Measurements from ENCODE around the gene NFIL3. TPM values are rescaled to one million over a fixed set of nuclear protein-coding genes. Genes with fewer than 3 reads are reported as not detected.
A peak's percentile ranks its signal among the peaks of the same experiment; 100 is the strongest.

NFIL3 gene
- total and polyA plus RNA-seq, 2 of the 4 experiments (the other 2 are of a cell fraction), result 27.6 to 27.7 TPM

GRCh38 chr9:91421128-91421765, 2.4 kb downstream of the NFIL3 start (continued):
- no peak for TF ChIP-seq ELK1 (IDR thresholded peaks at IDR 0.05; ENCODE audit: borderline replicate concordance, low read depth, low read length)

GRCh38 chr9:91420501-91421127, 3.0 kb downstream of the NFIL3 start:
- Histone ChIP-seq H3K18ac (ENCODE audit: low read depth, low read length) (peak overlapping the region; percentile 97), H3K23ac (ENCODE audit: low read depth, low read length) (peak overlapping the region; percentile 99), H4K20me1 (ENCODE audit: insufficient read depth, low read length) (peaks cover 30% of the 10 kb centered on the region), H2AFZ (replicated peaks; ENCODE audit: low read length, poor library complexity) (peak overlapping the region; percentile 75), H4K8ac (ENCODE audit: low read depth in 2 of 2, low read length in 2 of 2) (peak overlapping the region; percentile 66 to 89), H3K4me1 (ENCODE audit: control insufficient read depth, insufficient read depth, low read length) (peaks cover 14% of the 10 kb centered on the region), H4K91ac (ENCODE audit: insufficient read depth, low read depth, low read length) (peak overlapping the region; percentile 73), H2BK5ac (ENCODE audit: low read depth, low read length, poor library complexity, severe bottlenecking) (peak overlapping the region; percentile 95), H3K14ac (replicated peaks; ENCODE audit: low read depth, low read length) (peak overlapping the region; percentile 95), H3K9me1 (ENCODE audit: insufficient read depth, low read length) (peaks cover 7% of the 10 kb centered on the region; the same call in 1 of the 2 replicates), H3K79me1 (ENCODE audit: low read depth in 1 of 2, low read length in 2 of 2) (peaks cover 4 to 20% of the 10 kb centered on the region in 2 experiments; a peak in 2 of 4 replicates), H2AK5ac (ENCODE audit: low read depth, low read length) (peak overlapping the region; percentile 89), H3K27ac (ENCODE audit: insufficient read depth, low read length) (peak overlapping the region; percentile 97), H3K56ac (ENCODE audit: extremely low read depth, insufficient read depth, low read length) (peak overlapping the region; percentile 85), H3K4me2 (ENCODE audit: low read depth, low read length) (peak overlapping the region; percentile 97), H3K9ac (ENCODE audit: low read depth, low read length) (peak overlapping the region; percentile 73), H4K5ac (ENCODE audit: low read depth, low read length) (peak overlapping the region; percentile 72), H3K4ac (ENCODE audit: low read depth, low read length) (peak overlapping the region; percentile 94), H3K4me3 (ENCODE audit: insufficient read depth, low read depth, low read length) (peak overlapping the region; percentile 58), H3K36me3 (ENCODE audit: control insufficient read depth, insufficient read depth, low read length) (no peaks in the 10 kb centered on the region), H2BK20ac (ENCODE audit: low read depth, low read length) (peak overlapping the region; percentile 58), H3K9me3 (ENCODE audit: control insufficient read depth, insufficient read depth, low read length) (no peaks in the 10 kb centered on the region), H2AK9ac (replicated peaks; ENCODE audit: low read depth, low read length, poor library complexity) (peak overlapping the region; percentile 73), H2BK15ac (ENCODE audit: low read depth, low read length) (peak overlapping the region; percentile 81), H2BK120ac (ENCODE audit: low read depth, low read length) (peak overlapping the region; percentile 95), H3K27me3 (ENCODE audit: control insufficient read depth, insufficient read depth, low read length) (no peaks in the 10 kb centered on the region)
- in situ Hi-C loops (cut with MboI; ENCODE audit: low sequenced_read_pairs), result no loop called here
- dilution Hi-C loops (cut with HindIII; ENCODE audit: low sequenced_read_pairs, unreplicated experiment), result no loop called here
- BruUV-seq (replicated peaks), result no TSS peak
- intact Hi-C loops (cut with micrococcal nuclease), result loop anchor here (1.0 to 5.0 kb wide), 6 partner anchors 74 to 318 kb away; no protein-coding TSS in a partner anchor
- TF ChIP-seq MAZ (IDR thresholded peaks at IDR 0.05; ENCODE audit: borderline replicate concordance, low read depth, low read length) (no peak), POLR2A (IDR thresholded peaks at IDR 0.05; ENCODE audit: low read depth, low read length) (no peak; the same call in 1 of the 2 replicates), BHLHE40 (IDR thresholded peaks at IDR 0.05; ENCODE audit: low read depth, low read length) (no peak), ELK1 (IDR thresholded peaks at IDR 0.05; ENCODE audit: borderline replicate concordance, low read depth, low read length) (no peak), NFE2L2 (IDR thresholded peaks at IDR 0.05; ENCODE audit: low read depth, low read length) (no peak), CHD1 (IDR thresholded peaks at IDR 0.05; ENCODE audit: low read depth, low read length) (no peak; the same call in 1 of the 2 replicates)
- TF ChIP-seq, protein P1, sequence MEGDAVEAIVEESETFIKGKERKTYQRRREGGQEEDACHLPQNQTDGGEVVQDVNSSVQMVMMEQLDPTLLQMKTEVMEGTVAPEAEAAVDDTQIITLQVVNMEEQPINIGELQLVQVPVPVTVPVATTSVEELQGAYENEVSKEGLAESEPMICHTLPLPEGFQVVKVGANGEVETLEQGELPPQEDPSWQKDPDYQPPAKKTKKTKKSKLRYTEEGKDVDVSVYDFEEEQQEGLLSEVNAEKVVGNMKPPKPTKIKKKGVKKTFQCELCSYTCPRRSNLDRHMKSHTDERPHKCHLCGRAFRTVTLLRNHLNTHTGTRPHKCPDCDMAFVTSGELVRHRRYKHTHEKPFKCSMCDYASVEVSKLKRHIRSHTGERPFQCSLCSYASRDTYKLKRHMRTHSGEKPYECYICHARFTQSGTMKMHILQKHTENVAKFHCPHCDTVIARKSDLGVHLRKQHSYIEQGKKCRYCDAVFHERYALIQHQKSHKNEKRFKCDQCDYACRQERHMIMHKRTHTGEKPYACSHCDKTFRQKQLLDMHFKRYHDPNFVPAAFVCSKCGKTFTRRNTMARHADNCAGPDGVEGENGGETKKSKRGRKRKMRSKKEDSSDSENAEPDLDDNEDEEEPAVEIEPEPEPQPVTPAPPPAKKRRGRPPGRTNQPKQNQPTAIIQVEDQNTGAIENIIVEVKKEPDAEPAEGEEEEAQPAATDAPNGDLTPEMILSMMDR (conservative IDR thresholded peaks at IDR 0.05; ENCODE audit: low read depth, low read length), result no peak
- ChIA-PET CTCF (no interaction called here), POLR2A (ENCODE audit: unreplicated experiment) (no interaction called here)
- WGBS, 2 experiments (ENCODE audit: extremely low coverage in 2 of 2, insufficient read length in 1 of 2), result 2% methylated on average over 5 of the region's 16 CpGs; no CpG with 5 or more reads in 1 of the 2 experiments
- DNase-seq (peak; percentile 43), ATAC-seq (ENCODE audit: low read depth) (no peak)
